Measurements from ENCODE around the gene ONECUT1. TPM values are rescaled to one million over a fixed set of nuclear protein-coding genes. Genes with fewer than 3 reads are reported as not detected.

ONECUT1 gene
- total and polyA plus RNA-seq, 9 donors: 0.28 TPM; not detected in 8

DNA sequence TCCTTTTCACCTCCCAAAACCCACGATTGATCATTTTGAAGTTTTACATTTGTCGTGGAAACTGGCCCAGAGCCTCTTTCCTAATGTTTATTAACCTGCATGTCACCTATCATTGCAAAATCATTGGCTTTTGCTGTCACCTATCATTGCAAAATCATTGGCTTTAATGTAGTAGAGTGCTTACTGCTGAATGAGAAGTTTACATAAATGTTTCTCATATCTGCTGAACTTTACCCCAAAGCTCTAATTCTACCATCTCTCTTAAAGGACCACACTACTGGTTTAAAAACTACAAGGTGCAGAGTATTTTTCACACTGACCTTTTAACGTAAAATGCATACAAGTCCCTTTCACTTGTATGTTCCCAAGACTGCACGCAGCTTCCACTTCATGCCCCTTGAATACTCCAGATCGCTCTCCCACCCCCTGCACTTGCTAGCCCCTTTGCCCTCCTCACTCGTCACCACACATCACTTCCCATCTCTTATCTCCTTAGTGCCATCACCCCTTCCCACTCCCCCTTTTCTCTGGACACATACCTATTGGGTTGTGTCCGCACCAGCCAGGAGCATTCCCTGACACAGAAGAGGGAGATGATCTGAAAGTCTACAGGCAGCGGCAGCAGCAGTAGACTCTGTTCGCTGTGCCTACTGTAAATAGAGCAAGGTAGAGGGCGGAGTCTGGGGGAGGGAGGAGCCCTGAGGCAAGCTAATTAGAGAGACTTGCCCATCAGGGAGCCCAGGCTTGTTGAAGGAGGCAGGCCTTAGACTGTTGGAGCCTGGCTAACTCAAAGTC, 80.8 kb downstream of the ONECUT1 start:
- TF ChIP-seq EP300 (IDR thresholded peaks at IDR 0.05) (no peak), POLR2A (IDR thresholded peaks at IDR 0.05) (no peak)
- TF ChIP-seq, protein P1, sequence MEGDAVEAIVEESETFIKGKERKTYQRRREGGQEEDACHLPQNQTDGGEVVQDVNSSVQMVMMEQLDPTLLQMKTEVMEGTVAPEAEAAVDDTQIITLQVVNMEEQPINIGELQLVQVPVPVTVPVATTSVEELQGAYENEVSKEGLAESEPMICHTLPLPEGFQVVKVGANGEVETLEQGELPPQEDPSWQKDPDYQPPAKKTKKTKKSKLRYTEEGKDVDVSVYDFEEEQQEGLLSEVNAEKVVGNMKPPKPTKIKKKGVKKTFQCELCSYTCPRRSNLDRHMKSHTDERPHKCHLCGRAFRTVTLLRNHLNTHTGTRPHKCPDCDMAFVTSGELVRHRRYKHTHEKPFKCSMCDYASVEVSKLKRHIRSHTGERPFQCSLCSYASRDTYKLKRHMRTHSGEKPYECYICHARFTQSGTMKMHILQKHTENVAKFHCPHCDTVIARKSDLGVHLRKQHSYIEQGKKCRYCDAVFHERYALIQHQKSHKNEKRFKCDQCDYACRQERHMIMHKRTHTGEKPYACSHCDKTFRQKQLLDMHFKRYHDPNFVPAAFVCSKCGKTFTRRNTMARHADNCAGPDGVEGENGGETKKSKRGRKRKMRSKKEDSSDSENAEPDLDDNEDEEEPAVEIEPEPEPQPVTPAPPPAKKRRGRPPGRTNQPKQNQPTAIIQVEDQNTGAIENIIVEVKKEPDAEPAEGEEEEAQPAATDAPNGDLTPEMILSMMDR (IDR thresholded peaks at IDR 0.05): no peak
- no peak overlapping the region for H3K4me3 ChIP-seq
- no peaks in the 10 kb centered on the region for H3K4me1 ChIP-seq (ENCODE audit: insufficient read depth)
- DNase-seq: no peak
- no peaks in the 10 kb centered on the region for H3K27me3 ChIP-seq
- no peak overlapping the region for H3K27ac ChIP-seq
- H3K9me3 ChIP-seq: no peaks in the 10 kb centered on the region
- intact Hi-C loops (cut with DNase I): no loop called here
- WGBS, 3 donors: 74 to 77% (median 77%) methylated on average over 10 of the region's 10 CpGs
- H3K36me3 ChIP-seq: no peaks in the 10 kb centered on the region

Other genes with a start within 250 kb of the ONECUT1 start
- 100 to 1,000 TPM in 5 of 7 donors, 10 to 100 TPM in 2; 71.3 to 158 (median 125) TPM for gene ARPP19, start 221.3 kb downstream of the ONECUT1 start, total RNA-seq
- 10 to 100 TPM; 37.9 to 85.7 TPM for gene ARPP19, start 221.3 kb downstream of the ONECUT1 start, polyA plus RNA-seq
- gene ATOSA, start 110.9 kb downstream of the ONECUT1 start, total RNA-seq: 10 to 100 TPM; 21.3 to 74.6 (median 30.9) TPM
- gene ATOSA, start 110.9 kb downstream of the ONECUT1 start, polyA plus RNA-seq: 10 to 100 TPM; 28.4 to 31.2 TPM

All from ovary (tissue), 9 donors.